ENCODE measurements around the gene MYOCOS. TPM values are rescaled to one million over a fixed set of nuclear protein-coding genes. Genes with fewer than 3 reads are reported as not detected.

Gene MYOCOS
- total RNA-seq, 1 donor from 2014 or later: not detected

GRCh38 chr1:171625225-171625624 is 3.2 kb downstream of the MYOCOS start:
- Histone ChIP-seq H3K36me3 (no peaks in the 10 kb centered on the region), H3K27ac (replicated peaks) (no peak overlapping the region), H3K4me1 (no peaks in the 10 kb centered on the region), H3K27me3 (ENCODE audit: low read depth) (peaks cover 3% of the 10 kb centered on the region), H3K9me3 (replicated peaks) (no peaks in the 10 kb centered on the region), H3K4me3 (no peak overlapping the region)
- TF ChIP-seq, protein P1, sequence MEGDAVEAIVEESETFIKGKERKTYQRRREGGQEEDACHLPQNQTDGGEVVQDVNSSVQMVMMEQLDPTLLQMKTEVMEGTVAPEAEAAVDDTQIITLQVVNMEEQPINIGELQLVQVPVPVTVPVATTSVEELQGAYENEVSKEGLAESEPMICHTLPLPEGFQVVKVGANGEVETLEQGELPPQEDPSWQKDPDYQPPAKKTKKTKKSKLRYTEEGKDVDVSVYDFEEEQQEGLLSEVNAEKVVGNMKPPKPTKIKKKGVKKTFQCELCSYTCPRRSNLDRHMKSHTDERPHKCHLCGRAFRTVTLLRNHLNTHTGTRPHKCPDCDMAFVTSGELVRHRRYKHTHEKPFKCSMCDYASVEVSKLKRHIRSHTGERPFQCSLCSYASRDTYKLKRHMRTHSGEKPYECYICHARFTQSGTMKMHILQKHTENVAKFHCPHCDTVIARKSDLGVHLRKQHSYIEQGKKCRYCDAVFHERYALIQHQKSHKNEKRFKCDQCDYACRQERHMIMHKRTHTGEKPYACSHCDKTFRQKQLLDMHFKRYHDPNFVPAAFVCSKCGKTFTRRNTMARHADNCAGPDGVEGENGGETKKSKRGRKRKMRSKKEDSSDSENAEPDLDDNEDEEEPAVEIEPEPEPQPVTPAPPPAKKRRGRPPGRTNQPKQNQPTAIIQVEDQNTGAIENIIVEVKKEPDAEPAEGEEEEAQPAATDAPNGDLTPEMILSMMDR (IDR thresholded peaks at IDR 0.05; ENCODE audit: borderline replicate concordance): no peak
- intact Hi-C loops (cut with micrococcal nuclease): no loop called here
- DNase-seq: no peak

- no peak overlapping the region for H3K27ac ChIP-seq (replicated peaks)
- intact Hi-C loops (cut with micrococcal nuclease): no loop called here
- no peaks in the 10 kb centered on the region for H3K4me1 ChIP-seq
- H3K4me3 ChIP-seq: no peak overlapping the region
- TF ChIP-seq, protein P1 (IDR thresholded peaks at IDR 0.05; ENCODE audit: borderline replicate concordance): no peak
- no peaks in the 10 kb centered on the region for H3K36me3 ChIP-seq
- no peak for DNase-seq
- H3K27me3 ChIP-seq (ENCODE audit: low read depth): peaks cover 5% of the 10 kb centered on the region
- H3K9me3 ChIP-seq (replicated peaks): peaks cover 6% of the 10 kb centered on the region
Observed at GRCh38 chr1:171627020-171627419, 5.0 kb downstream of the MYOCOS start.

GRCh38 chr1:171628225-171628624 is 6.2 kb downstream of the MYOCOS start:
- H3K4me3 ChIP-seq: no peak overlapping the region
- peaks cover 7% of the 10 kb centered on the region for H3K9me3 ChIP-seq (replicated peaks)
- TF ChIP-seq, protein P1 (IDR thresholded peaks at IDR 0.05; ENCODE audit: borderline replicate concordance): no peak
- no peaks in the 10 kb centered on the region for H3K4me1 ChIP-seq
- no peak for DNase-seq
- intact Hi-C loops (cut with micrococcal nuclease): no loop called here
- H3K27me3 ChIP-seq (ENCODE audit: low read depth): peaks cover 5% of the 10 kb centered on the region
- no peak overlapping the region for H3K27ac ChIP-seq (replicated peaks)
- no peaks in the 10 kb centered on the region for H3K36me3 ChIP-seq

GRCh38 chr1:171635661-171636060 is 13.6 kb downstream of the MYOCOS start:
- peaks cover 7% of the 10 kb centered on the region for H3K9me3 ChIP-seq (replicated peaks)
- intact Hi-C loops (cut with micrococcal nuclease): no loop called here
- no peak overlapping the region for H3K27ac ChIP-seq (replicated peaks)
- TF ChIP-seq, protein P1 (IDR thresholded peaks at IDR 0.05; ENCODE audit: borderline replicate concordance): no peak
- H3K4me3 ChIP-seq: no peak overlapping the region
- DNase-seq: no peak
- H3K36me3 ChIP-seq: no peaks in the 10 kb centered on the region
- no peaks in the 10 kb centered on the region for H3K27me3 ChIP-seq (ENCODE audit: low read depth)
- no peaks in the 10 kb centered on the region for H3K4me1 ChIP-seq

DNA sequence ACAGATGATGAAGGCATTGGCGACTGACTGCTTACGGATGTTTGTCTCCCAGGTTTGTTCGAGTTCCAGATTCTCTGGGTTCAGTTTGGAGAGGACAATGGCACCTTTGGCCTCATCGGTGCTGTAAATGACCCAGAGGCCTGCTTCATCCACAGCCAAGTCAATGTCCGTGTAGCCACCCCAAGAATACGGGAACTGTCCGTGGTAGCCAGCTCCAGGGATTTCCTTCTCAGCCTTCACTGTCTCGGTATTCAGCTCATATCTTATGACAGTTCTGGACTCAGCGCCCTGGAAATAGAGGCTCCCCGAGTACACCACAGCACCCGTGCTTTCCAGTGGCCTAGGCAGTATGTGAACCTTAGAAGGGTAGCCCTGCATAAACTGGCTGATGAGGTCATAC is 14.1 kb downstream of the MYOCOS start:
- intact Hi-C loops (cut with micrococcal nuclease): no loop called here
- Histone ChIP-seq H3K4me1 (no peaks in the 10 kb centered on the region), H3K27ac (replicated peaks) (no peak overlapping the region), H3K9me3 (replicated peaks) (peaks cover 7% of the 10 kb centered on the region), H3K27me3 (ENCODE audit: low read depth) (no peaks in the 10 kb centered on the region), H3K4me3 (no peak overlapping the region), H3K36me3 (no peaks in the 10 kb centered on the region)
- no peak for DNase-seq
- TF ChIP-seq, protein P1 (IDR thresholded peaks at IDR 0.05; ENCODE audit: borderline replicate concordance): no peak

All from left ventricle myocardium inferior (tissue), 1 donor.